Measurements from ENCODE around the gene DYNLT4.

DNA sequence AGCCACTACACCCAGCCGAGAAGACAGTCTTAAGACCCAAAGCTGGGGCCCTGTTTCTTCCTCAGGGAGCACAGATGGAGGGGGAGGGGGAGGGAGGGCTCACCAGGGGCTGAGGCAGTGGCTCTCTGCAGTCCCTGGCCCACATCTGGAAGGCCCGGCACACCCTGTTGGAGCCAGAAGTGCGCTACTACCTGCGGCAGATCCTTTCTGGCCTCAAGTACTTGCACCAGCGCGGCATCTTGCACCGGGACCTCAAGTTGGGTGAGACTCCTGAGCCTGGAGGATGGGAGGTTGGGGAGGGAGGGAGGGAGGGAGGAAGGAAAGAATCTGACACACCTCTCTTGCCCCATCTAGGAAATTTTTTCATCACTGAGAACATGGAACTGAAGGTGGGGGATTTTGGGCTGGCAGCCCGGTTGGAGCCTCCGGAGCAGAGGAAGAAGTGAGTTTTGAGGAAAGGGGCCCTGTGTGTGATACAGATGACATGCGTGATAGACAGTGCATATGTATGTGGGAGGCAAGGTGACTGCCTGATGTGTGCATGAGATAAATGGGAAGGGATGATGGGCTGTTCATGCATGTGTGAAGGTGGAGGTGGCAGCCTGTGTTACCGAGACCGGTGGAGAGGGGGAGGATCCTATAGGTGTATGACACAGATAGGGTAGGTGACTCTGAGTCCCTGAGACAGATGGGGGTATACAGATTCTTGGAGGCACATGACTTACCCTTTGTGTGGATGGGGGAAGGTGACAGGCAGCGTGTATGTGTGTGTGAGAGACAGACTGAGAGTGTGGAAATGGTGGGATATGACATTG, 5.5 kb downstream of the DYNLT4 start:
- TF ChIP-seq POLR2A (IDR thresholded peaks at IDR 0.05; ENCODE audit: low read depth, low read length) (no peak), TAF1 (IDR thresholded peaks at IDR 0.05; ENCODE audit: low read depth, low read length) (no peak), POLR2AphosphoS5 (IDR thresholded peaks at IDR 0.05; ENCODE audit: low read depth, low read length) (no peak)
